Activated CD4-positive, alpha-beta T cell treated with anti-CD3 and anti-CD28 coated beads, Interleukin-2, amount 10 ng/mL, durations not matched to agents 24 days and 14 days (primary cell): ENCODE data around the gene PDPR. TPM values are rescaled to one million over a fixed set of nuclear protein-coding genes. Genes with fewer than 3 reads are reported as not detected.
"Not testable (repeated sequence)": the region's sequence is repeated elsewhere in the genome, so short reads cannot be mapped to it uniquely, and the experiment has no call there.

ENCODE experiments used
- DNase-seq: peaks from one replicate; pipeline ENCODE4 v3.0.0; 2022
- H3K27ac Mint-ChIP-seq: one replicate; pipeline ENCODE4 v1.8.0; 2022; ENCODE audit warnings: mild to moderate bottlenecking, mixed read lengths
- H3K27me3 Mint-ChIP-seq: one replicate; pipeline ENCODE4 v1.8.0; 2022; ENCODE audit warnings: mixed read lengths
- H3K36me3 Mint-ChIP-seq: one replicate; pipeline ENCODE4 v1.8.0; 2022; ENCODE audit warnings: low read depth, mild to moderate bottlenecking, mixed read lengths
- H3K4me1 Mint-ChIP-seq: one replicate; pipeline ENCODE4 v1.8.0; 2021; ENCODE audit warnings: mixed read lengths
- H3K4me3 Mint-ChIP-seq: one replicate; pipeline ENCODE4 v1.8.0; 2022; ENCODE audit warnings: mild to moderate bottlenecking, moderate library complexity, mixed read lengths
- H3K9me3 Mint-ChIP-seq: one replicate; pipeline ENCODE4 v1.8.0; 2021; ENCODE audit warnings: mixed read lengths
- intact Hi-C: fragments of 100-400 bp; cut with micrococcal nuclease; formaldehyde crosslinking; loops from one replicate; pipeline ENCODE4 v1.15.1; 2023
- total RNA-seq: library from RNA; stranded (reverse); gene quantifications from 2 replicates; pipeline ENCODE4 v1.2.3, GENCODE V29; 2022

Gene PDPR
- total RNA-seq, result 39.8 and 41.7 TPM in 2 replicates

DNA sequence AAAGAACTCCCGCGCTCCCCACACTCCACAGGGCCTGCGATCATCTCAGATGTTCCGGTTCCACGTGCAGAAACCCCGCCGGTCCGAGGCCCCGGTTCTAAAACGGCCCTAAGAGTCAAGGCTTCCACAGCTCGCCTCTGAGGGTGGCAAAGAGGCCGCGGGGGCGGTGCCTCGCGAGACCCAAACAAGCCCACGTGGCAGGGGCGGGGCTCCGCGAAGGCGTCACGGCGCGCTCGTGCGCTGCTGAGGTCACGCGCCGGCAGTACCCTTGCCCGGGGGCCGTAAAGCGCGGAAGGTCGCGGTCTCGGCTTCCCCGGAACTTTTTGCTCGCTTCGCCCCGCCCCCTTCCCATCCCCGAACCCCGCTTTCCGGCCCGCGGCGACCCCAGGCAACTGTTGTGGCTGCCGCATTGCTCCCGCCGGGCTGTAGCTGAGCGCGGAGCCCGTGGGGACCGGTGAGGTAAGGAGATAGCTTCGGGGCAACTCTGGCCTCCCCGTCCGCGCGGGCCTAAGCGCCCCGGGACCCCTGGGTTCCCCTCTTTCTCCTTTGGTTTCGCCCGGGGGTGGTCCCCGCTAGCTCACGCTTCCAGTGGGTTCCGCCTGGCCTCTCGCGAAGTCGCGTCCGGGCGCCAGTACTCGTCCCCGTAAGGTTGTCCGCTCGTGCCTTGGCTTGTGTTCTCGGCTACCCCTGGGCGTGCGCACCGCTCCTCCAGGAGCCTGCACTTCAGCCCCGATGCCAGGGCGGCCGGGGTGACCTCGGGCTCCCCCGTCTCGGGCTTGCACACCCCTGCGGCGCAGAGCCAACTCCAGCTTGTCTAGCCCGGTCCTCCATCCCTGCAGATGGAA is at the start of gene PDPR:
TSS of gene PDPR (plus strand) at position 351 of the 845 bp plus-strand sequence. CDS start 6,161 bp downstream, outside the sequence.
- not testable (repeated sequence) for H3K36me3 Mint-ChIP-seq, H3K27me3 Mint-ChIP-seq, H3K9me3 Mint-ChIP-seq
- Mint-ChIP-seq H3K27ac (peak within 1 kb of the TSS; percentile 81), H3K4me3 (peak within 1 kb of the TSS; percentile 91), H3K4me1 (peaks cover 16% of the 10 kb centered on the region)
- peak; percentile 99 for DNase-seq
- intact Hi-C loops, result loop anchor here (2.0 kb wide), 2 partner anchors 49 to 139 kb away; no protein-coding TSS in a partner anchor

DNA sequence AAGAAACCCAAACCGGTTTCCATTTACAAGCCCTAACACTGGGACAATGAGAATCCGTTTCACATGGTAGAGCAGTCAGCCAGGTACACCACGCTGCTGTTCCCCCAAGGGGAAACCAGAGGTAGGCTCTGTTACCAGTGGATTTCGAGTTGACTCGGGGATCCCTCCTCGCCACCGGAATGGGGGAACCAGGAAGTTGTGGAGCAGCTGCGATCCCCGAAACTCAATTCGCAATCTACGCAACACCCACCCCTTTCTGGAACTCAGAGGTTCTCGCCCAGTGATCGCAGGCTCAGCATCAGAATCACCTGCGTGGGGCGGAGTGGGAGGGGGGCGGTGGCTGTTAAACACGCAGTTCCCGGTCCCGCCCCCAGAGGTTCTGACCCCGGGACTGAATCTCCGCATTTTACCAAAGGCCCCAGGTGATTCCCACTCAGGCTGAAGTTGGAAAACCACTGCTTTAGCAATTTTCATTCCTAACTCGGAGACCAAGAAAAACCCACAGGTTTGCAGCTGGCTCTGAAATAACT is 49.2 kb upstream of the PDPR start:
- intact Hi-C loops, result loop anchor here (2.0 kb wide), 1 partner anchor 50 kb away; the partner anchor contains the start of gene PDPR

DNA sequence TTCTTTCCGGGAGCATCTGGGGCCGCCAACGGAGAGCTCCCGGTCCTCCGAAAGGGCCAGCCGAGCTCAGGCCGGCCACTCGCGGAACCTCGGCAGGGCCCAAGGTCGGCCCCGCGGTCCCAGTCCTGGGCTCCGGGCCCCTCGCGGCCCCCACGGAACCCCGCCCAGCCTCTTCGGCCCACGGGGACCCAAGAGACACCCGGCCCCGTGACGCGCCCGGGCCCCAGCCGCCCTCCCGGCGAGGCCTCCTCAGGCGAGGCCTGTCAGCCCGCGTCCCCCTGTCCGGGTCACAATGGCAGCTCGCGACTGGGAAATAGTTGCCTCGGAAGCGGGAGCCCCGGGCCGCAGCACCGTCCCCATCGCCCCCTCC is 48.8 kb upstream of the PDPR start:
- H3K27ac Mint-ChIP-seq, H3K4me1 Mint-ChIP-seq, DNase-seq, H3K9me3 Mint-ChIP-seq, H3K27me3 Mint-ChIP-seq, H3K36me3 Mint-ChIP-seq: not testable (repeated sequence)
- intact Hi-C loops, result loop anchor here (2.0 kb wide), 1 partner anchor 49 kb away; the partner anchor contains the start of gene PDPR
- H3K4me3 Mint-ChIP-seq, result peak overlapping the region; percentile 80

More for the DNA sequence above, 49.2 kb upstream of the PDPR start:
- not testable (repeated sequence) for H3K9me3 Mint-ChIP-seq, H3K27me3 Mint-ChIP-seq, H3K36me3 Mint-ChIP-seq, H3K4me1 Mint-ChIP-seq
- Mint-ChIP-seq H3K27ac (peak overlapping the region; percentile 66), H3K4me3 (peak overlapping the region; percentile 80)
- DNase-seq, result peak; percentile 89

DNA sequence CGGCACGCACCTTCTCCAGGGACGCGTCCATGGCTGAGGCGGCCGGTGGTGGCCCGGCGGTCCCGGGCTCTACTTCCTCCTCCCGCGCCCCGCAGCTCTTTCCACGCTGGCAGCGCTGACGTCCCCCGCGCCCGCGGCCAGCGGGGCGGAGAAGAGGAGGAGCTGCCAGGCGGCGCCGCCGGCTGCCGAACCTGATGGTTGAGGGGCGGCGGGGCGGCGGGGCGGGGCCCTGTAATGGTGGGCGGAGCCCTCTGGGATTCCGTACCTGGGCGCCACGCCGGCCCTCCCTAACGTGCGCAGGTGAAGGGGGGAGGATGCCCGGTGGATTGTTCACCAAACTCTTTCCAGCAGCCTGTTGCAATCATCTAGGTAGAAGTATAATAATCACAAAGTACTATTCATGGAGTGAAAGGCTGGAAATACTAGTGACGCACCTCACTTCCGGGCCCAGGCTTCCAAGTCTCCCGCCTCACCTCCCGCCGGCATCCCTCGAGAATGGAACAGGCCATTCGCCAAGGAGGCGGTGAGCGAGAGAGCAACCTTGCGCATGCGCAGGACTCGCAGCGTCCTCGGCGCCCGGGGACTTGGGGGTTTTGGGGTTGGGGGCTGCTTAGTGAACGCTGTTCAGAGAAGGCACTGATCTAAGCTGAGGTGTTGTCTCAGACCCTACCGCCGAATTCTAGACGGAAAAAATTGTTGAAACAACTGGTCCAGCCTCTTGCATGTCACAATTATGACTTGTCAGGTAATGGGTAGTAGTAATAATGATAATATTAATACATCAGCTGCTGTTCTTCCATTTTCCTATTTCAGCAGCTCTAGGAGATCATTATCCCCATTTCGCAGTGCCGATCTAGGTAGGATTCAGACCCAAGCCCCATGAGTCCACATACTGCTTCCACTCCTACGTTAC is 48.1 kb upstream of the PDPR start:
- not testable (repeated sequence) for H3K9me3 Mint-ChIP-seq, H3K27me3 Mint-ChIP-seq, H3K36me3 Mint-ChIP-seq, H3K4me1 Mint-ChIP-seq
- peak; percentile 96 for DNase-seq
- H3K4me3 Mint-ChIP-seq, result peak overlapping the region; percentile 80
- peak overlapping the region; percentile 60 for H3K27ac Mint-ChIP-seq
- intact Hi-C loops, result loop anchor here (2.0 kb wide), 1 partner anchor 49 kb away; the partner anchor contains the start of gene PDPR

DNA sequence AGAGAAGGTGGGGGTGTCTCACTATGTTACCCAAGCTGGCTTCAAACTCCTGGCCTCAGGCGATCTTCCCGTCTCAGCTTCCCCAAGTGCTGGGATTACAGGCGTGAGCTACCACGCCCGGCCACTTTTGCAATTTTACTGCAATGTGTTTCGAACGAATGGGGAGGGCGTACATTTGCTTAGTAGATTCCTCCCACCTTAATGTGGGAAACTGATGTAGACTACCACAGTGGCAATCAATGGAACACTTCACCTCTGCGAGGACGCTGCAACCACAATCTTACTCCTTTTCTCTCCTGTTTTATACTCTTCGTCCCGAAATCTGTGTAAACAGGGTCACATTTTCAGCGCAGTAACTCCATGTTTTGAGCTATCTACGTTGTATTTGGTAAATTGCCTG is 47.4 kb upstream of the PDPR start:
- intact Hi-C loops, H3K36me3 Mint-ChIP-seq: not testable (repeated sequence)

DNA sequence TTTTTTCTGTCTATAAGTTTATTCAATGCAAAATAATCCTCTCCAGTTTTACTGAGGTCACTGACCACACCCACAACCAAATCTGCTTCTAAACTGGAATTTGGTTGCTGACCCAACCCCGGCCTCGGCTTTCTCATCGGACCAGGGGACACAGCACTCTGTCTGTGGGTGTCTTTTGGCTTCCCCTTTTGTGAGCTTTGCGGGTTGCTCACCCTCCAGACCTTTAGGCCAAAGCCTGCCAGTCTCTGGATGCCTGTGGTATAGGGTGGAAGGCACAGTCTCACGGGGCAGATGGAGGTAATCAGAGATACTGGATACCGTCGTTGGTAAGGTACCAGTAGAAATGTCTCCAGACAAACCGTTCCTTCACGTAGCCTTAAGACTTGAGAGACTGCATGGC is 35.1 kb upstream of the PDPR start:
- intact Hi-C loops, H3K4me3 Mint-ChIP-seq, H3K27ac Mint-ChIP-seq, H3K36me3 Mint-ChIP-seq, H3K27me3 Mint-ChIP-seq, H3K9me3 Mint-ChIP-seq, DNase-seq, H3K4me1 Mint-ChIP-seq: not testable (repeated sequence)

More for the DNA sequence above, 47.4 kb upstream of the PDPR start:
- peak; percentile 59 for DNase-seq
- not testable (repeated sequence) for H3K27me3 Mint-ChIP-seq, H3K9me3 Mint-ChIP-seq, H3K27ac Mint-ChIP-seq, H3K4me1 Mint-ChIP-seq
- H3K4me3 Mint-ChIP-seq, result peak overlapping the region; percentile 57

DNA sequence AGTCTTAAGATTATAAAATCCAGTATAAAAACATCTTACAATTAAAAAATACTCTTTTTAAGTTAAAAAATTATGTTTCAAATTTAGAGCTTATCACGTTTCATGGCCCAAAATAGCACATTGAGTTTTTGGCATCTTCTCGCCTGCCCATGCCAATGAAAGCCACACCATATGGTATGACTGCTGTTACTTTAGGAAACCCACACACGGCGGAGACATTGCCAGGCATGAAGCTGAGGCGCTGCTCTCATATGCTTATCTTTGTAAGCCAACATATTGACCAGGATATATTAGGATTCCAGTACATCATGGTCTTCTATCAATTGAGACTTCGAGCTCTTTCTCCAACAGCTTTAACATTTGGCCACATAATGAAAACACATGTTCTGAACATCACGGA is 32.9 kb upstream of the PDPR start:
- H3K9me3 Mint-ChIP-seq, H3K36me3 Mint-ChIP-seq, H3K4me3 Mint-ChIP-seq, H3K4me1 Mint-ChIP-seq, H3K27ac Mint-ChIP-seq, intact Hi-C loops, DNase-seq, H3K27me3 Mint-ChIP-seq: not testable (repeated sequence)

DNA sequence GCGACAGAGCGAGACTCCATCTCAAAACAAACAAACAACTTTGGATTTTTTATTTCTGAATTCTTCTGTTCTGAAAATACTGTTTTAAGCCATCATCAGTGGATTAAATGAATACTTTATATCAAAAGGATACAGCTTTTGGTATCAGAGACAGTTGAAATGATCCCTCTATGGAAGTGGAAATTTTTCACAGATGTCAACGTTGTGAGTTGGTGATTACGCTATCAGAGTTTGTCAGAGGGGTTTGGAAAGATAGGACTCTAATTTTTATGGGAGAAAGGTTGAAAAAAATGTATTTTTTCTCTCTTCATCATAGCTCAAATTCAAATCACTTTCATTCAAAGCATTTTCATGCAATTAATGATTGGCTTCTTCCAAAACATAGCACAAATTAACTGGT is 30.2 kb upstream of the PDPR start:
- H3K4me1 Mint-ChIP-seq, intact Hi-C loops, H3K27ac Mint-ChIP-seq, DNase-seq, H3K9me3 Mint-ChIP-seq, H3K27me3 Mint-ChIP-seq, H3K4me3 Mint-ChIP-seq, H3K36me3 Mint-ChIP-seq: not testable (repeated sequence)

DNA sequence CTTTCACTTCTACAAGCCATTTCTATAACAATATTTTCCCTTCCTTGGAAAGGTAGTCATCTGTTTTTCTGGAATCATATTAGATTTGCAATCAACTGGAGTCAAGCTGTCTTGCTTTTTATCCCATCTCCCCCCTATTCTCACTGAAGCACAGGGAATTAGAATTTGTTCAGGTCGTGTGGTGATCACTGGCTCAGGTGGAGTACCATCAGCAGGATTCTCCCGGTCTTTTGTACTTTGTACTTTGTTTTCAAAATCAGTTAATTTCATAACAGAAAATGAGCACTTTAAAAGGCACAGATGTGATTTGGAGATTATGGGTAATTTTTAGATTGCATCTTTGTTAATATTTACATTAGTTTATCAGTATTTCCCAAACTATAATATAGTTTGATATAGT is 26.0 kb upstream of the PDPR start:
- not testable (repeated sequence) for H3K4me1 Mint-ChIP-seq, H3K27ac Mint-ChIP-seq

DNA sequence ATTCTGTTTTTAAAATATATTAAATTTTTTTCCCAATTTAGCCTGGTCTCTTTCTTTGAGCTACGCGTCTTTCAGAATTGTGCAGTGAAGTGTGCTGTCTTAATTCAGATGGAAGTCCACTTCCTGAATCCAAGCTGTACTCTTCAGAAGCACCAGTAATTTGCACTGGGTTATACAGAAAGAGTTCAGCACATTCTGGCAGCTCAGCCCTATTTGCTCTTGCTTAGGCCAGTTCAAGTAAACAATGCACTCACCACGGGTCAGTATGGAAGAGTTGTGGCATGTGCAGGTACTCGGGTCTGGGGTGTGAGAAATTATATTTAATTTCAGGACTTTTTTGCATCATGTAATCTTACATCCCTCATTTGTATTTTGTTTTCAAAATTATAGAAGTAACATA is 25.3 kb upstream of the PDPR start:
- intact Hi-C loops, H3K4me3 Mint-ChIP-seq, H3K9me3 Mint-ChIP-seq: not testable (repeated sequence)

More for the DNA sequence above, 26.0 kb upstream of the PDPR start:
- H3K27me3 Mint-ChIP-seq, DNase-seq, intact Hi-C loops, H3K9me3 Mint-ChIP-seq, H3K4me3 Mint-ChIP-seq, H3K36me3 Mint-ChIP-seq: not testable (repeated sequence)

DNA sequence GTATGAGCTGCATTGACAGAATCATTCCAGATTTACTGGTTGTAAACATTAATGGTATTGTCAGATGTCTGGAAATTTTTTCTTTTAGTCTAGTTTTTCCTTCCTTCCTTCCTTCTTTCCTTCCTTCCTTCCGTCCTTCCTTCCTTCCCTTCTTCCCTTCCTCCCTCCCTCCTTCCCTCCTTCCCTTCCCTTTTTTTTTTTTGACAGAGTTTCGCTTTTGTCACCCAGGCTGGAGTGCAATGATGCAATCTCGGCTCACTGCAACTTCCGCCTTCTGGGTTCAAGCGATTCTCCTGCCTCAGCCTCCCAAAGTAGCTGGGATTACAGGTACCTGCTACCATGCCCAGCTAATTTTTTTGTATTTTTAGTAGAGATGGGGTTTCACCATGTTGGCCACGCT is 24.8 kb upstream of the PDPR start:
- intact Hi-C loops, H3K9me3 Mint-ChIP-seq, DNase-seq, H3K27ac Mint-ChIP-seq, H3K4me3 Mint-ChIP-seq, H3K27me3 Mint-ChIP-seq, H3K36me3 Mint-ChIP-seq, H3K4me1 Mint-ChIP-seq: not testable (repeated sequence)

More for the DNA sequence above, 25.3 kb upstream of the PDPR start:
- H3K27ac Mint-ChIP-seq, H3K36me3 Mint-ChIP-seq, H3K4me1 Mint-ChIP-seq, H3K27me3 Mint-ChIP-seq, DNase-seq: not testable (repeated sequence)

DNA sequence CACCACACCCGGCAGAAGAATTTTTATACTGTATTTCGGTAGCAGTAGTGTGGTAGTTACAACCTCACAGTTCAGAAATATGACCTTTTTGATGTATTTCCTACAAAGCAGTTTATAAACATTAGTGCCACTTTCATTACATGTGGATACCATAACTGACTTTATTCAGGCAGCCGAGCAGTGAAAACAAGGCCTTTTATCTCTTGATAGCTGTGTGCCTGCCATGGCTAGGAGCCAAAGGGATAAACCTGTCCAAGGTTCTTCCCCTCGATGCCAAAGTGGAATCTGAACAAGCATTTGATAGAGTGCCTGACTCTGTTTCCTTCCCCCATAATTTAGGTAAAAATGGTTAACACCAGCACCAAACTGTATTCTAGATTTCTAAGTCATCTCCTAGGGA is 23.0 kb upstream of the PDPR start:
- intact Hi-C loops, H3K36me3 Mint-ChIP-seq, H3K27ac Mint-ChIP-seq: not testable (repeated sequence)

DNA sequence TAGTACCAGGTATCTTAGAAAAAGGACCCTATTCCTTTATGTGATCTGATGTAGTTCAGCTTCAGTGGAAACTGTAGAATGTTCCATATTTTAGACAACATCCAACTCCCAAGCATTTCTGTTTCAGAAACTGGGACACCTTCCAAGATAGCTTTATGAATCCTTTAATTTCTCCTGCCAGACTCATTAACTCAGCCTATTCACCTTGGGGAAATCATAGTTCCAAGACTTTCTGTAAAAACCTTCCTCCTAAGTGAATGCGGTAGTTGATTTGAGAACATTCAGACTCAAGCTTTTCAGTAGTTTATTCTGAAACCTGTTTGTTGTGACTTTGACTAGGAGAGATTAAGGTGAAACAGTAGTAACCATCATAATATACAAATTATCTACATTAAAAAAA is 20.0 kb upstream of the PDPR start:
- H3K27ac Mint-ChIP-seq, H3K9me3 Mint-ChIP-seq, H3K36me3 Mint-ChIP-seq, intact Hi-C loops, H3K4me3 Mint-ChIP-seq, DNase-seq, H3K4me1 Mint-ChIP-seq: not testable (repeated sequence)
- peaks cover 16% of the 10 kb centered on the region for H3K27me3 Mint-ChIP-seq

More for the DNA sequence above, 23.0 kb upstream of the PDPR start:
- H3K27me3 Mint-ChIP-seq, result peaks cover 12% of the 10 kb centered on the region
- H3K4me1 Mint-ChIP-seq, DNase-seq, H3K4me3 Mint-ChIP-seq, H3K9me3 Mint-ChIP-seq: not testable (repeated sequence)
